Rectal smooth muscle tissue (tissue), 1 donor: ENCODE results near the gene SMC1B.

ENCODE experiments used
- H3K27ac ChIP-seq: one replicate; pipeline ENCODE4 v1.7.0; 2013; ENCODE audit warnings: low read depth, low read length, inconsistent platforms
- H3K27me3 ChIP-seq: one replicate; pipeline ENCODE4 v1.7.0; 2013; ENCODE audit warnings: low read length; ENCODE audit not compliant: control insufficient read depth, insufficient read depth
- H3K36me3 ChIP-seq: one replicate; pipeline ENCODE4 v1.7.0; 2013; ENCODE audit warnings: low read length; ENCODE audit not compliant: control insufficient read depth, insufficient read depth
- H3K4me1 ChIP-seq: one replicate; pipeline ENCODE4 v1.7.0; 2013; ENCODE audit warnings: low read length; ENCODE audit not compliant: control insufficient read depth, insufficient read depth
- H3K4me3 ChIP-seq: one replicate; pipeline ENCODE4 v1.7.0; 2013; ENCODE audit warnings: low read length
- H3K9ac ChIP-seq: one replicate; pipeline ENCODE4 v1.7.0; 2013; ENCODE audit warnings: low read length

The SMC1B gene

DNA sequence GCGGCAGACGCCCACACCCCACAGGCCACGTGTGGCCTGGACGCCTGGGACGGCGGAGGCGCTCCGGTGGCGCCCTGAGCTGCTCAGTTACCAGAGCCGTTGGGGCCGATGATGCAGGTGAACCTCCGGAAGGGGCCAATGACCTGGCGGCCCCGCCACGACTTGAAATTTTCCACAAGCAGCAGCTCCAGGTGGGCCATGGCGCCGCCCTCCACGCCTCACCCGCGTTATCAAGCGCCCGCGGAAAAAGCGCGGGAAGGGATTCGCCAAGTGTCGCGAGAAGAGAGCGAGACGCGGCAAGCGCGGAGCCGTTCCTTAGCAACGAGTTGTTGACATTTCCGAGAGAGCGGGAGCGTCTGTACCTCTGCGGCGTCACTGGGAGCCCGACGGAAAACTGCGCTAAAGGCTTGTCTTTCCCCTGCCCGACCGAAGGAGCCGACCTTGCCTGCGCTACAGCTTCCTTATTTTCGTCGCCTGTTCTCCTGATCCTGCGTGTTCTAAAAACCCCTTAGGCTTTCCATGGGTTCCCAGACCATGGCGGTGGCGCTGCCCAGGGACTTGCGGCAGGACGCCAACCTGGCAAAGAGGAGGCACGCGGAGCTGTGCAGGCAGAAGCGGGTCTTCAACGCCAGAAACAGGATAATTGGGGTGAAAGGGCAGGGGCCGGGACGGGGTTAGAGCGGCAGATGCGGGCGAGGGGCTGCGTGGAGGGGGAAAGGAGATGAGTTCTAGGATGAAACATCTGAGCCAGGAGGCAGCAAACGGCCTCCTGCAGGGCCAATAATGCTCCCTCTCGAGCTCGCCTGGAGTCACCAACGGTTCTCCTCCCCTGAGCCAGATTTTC lies at the start of gene SMC1B, which contains the start of gene RIBC2:
Gene SMC1B, minus strand, starts transcription at position 232 of the 844 bp plus-strand sequence. Its CDS starts 32 bp downstream, at position 200.
Gene RIBC2, plus strand, starts transcription at position 326 of the 844 bp plus-strand sequence. Its CDS starts 194 bp downstream, at position 520.
- Histone ChIP-seq H3K4me1 (no peaks in the 10 kb centered on the region), H3K36me3 (no peaks in the 10 kb centered on the region), H3K27me3 (no peaks in the 10 kb centered on the region), H3K4me3 (peak within 1 kb of the TSS; percentile 59), H3K9ac (no peak within 1 kb of the TSS), H3K27ac (no peak within 1 kb of the TSS)

DNA sequence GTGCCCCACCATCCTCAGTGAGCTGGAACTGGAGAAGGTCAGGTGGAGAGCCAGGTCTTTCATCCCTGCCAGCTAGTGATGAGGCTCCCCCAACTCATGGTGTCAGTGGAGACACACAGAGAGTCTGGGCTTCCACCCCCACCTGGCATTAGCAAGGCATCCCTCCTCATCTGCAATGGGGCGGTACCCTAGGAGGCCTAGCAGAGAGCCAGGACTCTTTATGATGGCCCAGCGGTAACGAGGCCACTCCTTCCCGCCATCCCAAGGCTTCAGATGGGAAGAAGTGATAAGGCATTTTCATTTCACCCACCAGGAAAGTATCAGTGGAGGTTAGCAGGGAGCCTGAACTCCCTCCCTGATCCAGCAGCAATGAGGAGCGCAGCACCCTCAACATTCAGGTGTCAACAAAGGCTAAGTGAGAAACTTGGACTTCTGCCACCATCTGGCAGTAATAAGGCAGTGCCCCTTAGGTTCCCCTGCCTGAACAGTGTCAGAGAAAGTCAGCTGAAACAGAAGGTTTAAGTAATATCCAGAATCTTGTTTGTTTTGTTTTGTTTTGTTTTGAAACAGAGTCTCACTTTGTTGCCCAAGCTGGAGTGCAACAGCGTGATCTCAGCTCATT lies 48.7 kb upstream of the SMC1B start:
- Histone ChIP-seq H3K4me3 (no peak overlapping the region), H3K27ac (no peak overlapping the region), H3K36me3 (no peaks in the 10 kb centered on the region), H3K4me1 (no peaks in the 10 kb centered on the region), H3K9ac (no peak overlapping the region), H3K27me3 (no peaks in the 10 kb centered on the region)

DNA sequence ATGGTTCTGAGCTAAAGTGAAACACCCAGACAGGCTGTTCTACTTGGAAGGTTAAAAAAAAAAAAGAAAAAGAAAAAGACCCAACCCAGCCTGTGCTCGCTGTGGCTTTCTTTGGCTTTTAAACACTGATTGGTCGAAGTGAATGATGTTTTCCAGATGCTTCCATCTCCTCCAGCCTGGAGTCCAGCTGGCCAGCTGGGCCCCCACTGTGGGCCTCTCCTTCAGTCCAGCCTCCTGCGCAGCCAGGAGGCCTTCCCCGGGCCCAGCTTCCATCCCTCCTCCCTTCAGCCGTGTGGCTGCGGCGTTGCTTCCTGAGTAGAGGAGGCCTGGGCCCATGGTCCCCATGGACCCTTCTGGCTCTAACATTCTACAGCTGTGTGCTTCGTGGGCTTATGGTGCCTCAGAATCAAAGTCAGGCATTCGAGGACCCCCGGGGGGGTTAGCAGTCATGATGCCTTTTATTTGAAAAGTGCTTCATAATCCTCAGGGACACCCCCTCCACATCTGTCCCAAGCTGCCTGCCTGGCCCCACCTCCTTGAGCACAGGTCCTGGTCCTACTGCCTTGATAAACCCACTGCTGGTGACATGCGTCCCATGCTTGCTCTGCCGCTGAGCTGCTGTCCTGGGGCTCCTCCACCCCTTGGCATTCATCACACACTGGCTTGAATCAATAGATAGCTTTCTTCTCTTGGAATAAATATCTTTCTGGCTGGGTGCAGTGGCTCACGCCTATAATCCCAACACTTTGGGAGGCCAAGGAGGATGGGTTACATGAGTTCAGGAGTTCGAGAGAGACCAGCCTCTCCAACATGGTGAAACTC lies 47.1 kb upstream of the SMC1B start:
- Histone ChIP-seq H3K36me3 (no peaks in the 10 kb centered on the region), H3K27me3 (no peaks in the 10 kb centered on the region), H3K4me1 (no peaks in the 10 kb centered on the region), H3K4me3 (no peak overlapping the region), H3K9ac (no peak overlapping the region), H3K27ac (no peak overlapping the region)

GRCh38 chr22:45459235-45459634 lies 45.8 kb upstream of the SMC1B start:
- no peak overlapping the region for H3K4me3 ChIP-seq
- no peaks in the 10 kb centered on the region for H3K27me3 ChIP-seq
- no peak overlapping the region for H3K27ac ChIP-seq
- no peaks in the 10 kb centered on the region for H3K4me1 ChIP-seq
- H3K36me3 ChIP-seq, result no peaks in the 10 kb centered on the region
- no peak overlapping the region for H3K9ac ChIP-seq

DNA sequence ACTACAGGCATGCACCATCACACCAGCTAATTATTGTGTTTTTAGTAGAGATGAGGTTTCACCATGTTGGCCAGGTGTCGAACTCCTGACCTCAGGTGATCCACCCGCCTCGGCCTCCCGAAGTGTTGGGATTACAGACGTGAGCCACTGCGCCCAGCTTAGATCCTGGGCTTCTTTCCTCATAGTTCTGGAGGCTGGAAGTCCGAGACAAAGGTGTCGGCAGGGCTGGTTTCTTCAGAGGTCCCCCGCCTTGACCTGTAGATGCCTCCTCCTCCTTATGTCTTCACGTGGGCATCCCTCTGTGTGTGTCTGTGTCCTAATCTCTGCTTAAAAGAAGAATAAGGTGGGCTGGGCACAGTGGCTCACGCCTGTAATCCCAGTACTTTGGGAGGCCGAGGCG lies 45.1 kb upstream of the SMC1B start:
- Histone ChIP-seq H3K27me3 (no peaks in the 10 kb centered on the region), H3K4me3 (no peak overlapping the region), H3K4me1 (no peaks in the 10 kb centered on the region), H3K9ac (no peak overlapping the region), H3K27ac (no peak overlapping the region), H3K36me3 (no peaks in the 10 kb centered on the region)

DNA sequence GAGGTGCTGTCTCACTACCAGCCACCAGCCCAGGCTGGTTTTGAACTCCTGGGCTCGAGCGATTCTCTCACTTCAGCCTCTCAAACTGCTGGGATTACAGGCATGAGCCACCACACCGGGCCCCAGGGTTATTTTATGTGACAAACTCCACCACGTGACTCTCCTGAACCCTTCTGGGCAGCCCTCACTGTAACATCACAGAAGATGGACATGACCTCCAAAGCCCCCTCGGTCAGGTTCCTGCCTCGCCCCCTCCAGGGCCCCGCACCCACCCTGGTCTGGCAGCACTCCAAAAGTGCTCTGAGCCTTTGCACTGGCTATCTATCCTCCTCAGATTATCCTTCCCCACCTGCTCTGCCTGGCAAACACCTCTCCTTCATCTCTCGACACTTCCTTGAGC lies 43.4 kb upstream of the SMC1B start:
- no peaks in the 10 kb centered on the region for H3K4me1 ChIP-seq

GRCh38 chr22:45455621-45456020 lies 42.2 kb upstream of the SMC1B start:
- no peak overlapping the region for H3K9ac ChIP-seq
- H3K4me3 ChIP-seq, result no peak overlapping the region
- no peaks in the 10 kb centered on the region for H3K4me1 ChIP-seq
- no peak overlapping the region for H3K27ac ChIP-seq
- no peaks in the 10 kb centered on the region for H3K36me3 ChIP-seq
- H3K27me3 ChIP-seq, result no peaks in the 10 kb centered on the region

More for the DNA sequence above, 43.4 kb upstream of the SMC1B start:
- Histone ChIP-seq H3K36me3 (no peaks in the 10 kb centered on the region), H3K9ac (no peak overlapping the region), H3K27me3 (no peaks in the 10 kb centered on the region), H3K4me3 (no peak overlapping the region), H3K27ac (no peak overlapping the region)

- Histone ChIP-seq H3K27me3 (no peaks in the 10 kb centered on the region), H3K4me1 (no peaks in the 10 kb centered on the region), H3K36me3 (no peaks in the 10 kb centered on the region), H3K9ac (no peak overlapping the region), H3K27ac (no peak overlapping the region), H3K4me3 (no peak overlapping the region)
Observed at GRCh38 chr22:45455212-45455611, 41.8 kb upstream of the SMC1B start.

DNA sequence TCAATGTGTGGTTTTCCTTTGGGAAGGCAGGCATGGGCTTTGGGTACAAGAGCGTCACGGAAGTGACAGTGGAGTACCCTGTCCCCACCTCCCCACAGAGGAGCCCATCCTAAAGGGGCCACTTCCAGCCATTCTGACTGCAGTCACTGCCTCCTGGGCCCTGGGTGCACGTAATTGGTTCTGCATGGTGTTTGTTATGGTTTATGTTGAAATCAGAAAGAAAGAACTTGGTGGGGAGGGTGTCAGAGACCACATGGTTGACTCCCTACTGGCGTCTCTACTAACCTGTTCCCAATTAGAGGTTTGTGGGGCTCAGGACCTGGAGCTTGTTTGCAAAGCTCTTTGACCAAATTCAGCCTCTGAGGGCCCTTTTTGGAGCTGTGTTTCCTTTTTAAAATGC lies 40.9 kb upstream of the SMC1B start:
- no peak overlapping the region for H3K4me3 ChIP-seq
- H3K27me3 ChIP-seq, result no peaks in the 10 kb centered on the region
- H3K36me3 ChIP-seq, result no peaks in the 10 kb centered on the region
- no peak overlapping the region for H3K27ac ChIP-seq
- H3K9ac ChIP-seq, result no peak overlapping the region
- H3K4me1 ChIP-seq, result no peaks in the 10 kb centered on the region

DNA sequence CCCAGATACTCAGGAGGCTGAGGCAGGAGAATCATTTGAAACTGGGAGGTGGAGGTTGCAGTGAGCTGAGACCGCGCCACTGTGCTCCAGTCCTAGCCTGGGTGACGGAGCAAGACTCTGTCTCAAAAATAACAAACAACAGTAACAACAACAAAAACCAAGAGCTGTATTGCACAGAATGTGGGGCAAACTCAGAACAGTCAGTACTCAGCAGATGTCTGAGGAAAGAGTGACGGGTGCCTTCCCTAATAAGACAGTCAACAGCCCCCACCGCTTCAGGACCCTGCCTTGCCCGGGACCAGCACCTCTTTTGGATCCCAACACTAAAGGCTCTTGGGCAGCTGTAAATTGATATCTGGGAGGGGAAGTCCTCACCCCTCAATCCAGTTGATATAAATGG lies 40.4 kb upstream of the SMC1B start:
- no peak overlapping the region for H3K4me3 ChIP-seq
- no peaks in the 10 kb centered on the region for H3K36me3 ChIP-seq
- no peaks in the 10 kb centered on the region for H3K4me1 ChIP-seq
- no peaks in the 10 kb centered on the region for H3K27me3 ChIP-seq
- H3K9ac ChIP-seq, result no peak overlapping the region
- H3K27ac ChIP-seq, result no peak overlapping the region

DNA sequence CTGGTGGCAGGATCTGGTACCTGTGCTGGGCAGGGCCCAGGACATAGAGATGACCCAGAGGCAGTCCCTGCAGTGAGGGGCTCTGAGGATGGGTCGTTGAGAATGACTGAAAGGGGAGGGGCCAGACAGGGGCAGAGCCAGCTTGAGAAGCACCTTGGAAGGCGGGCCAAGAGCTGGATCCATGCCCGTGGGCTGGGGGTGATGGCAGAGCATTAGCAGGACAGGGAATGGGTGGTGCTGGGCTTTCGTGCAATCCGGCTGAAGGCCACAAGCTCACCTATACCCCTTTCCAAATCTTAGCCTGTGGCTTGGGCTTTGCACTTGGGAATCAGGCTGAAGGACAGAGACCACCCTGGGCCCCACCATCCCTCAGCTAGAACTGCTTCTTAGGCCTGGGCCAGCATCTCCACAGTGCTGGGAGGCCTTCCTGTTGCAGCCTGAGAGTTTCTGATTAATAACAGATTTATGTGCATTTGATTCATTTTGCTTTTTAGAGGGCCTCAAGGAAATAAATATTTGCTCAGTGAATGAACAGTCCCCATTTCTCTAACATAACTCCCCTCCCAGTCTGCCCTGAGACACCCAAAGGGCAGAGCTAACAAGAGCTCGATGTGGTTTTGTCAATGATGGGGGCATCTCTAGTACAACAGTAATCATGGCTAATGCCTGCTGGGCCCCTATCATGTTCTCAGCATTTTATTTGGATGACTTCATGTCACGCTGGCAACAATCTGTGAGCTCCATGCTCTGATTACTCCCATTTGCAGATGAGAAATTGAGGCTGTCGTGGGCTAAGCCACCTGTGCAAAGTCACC lies 39.4 kb upstream of the SMC1B start:
- no peak overlapping the region for H3K27ac ChIP-seq
- H3K27me3 ChIP-seq, result no peaks in the 10 kb centered on the region
- H3K36me3 ChIP-seq, result no peaks in the 10 kb centered on the region
- no peak overlapping the region for H3K4me3 ChIP-seq
- H3K4me1 ChIP-seq, result no peaks in the 10 kb centered on the region
- H3K9ac ChIP-seq, result no peak overlapping the region

DNA sequence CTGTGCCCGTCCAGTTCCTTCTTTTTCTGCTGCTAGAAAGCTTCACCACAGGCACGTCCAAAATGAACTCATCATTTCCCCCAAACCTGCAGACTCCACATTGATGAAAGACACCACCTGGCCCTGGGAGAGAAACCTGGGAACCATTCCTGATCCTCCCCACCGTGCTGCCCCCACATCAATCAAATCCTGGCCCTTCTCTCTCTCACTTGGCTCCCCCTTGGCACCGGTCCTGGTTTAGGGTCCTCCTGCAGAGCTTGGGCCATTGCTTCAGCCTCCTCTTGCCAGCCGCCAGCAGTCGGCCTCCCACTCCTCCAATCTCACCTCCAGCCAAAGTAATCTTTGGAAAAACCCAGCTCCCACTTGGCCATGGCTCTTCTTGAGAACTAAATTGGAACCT lies 38.6 kb upstream of the SMC1B start:
- Histone ChIP-seq H3K4me1 (no peaks in the 10 kb centered on the region), H3K27me3 (no peaks in the 10 kb centered on the region), H3K36me3 (no peaks in the 10 kb centered on the region), H3K27ac (no peak overlapping the region), H3K9ac (no peak overlapping the region), H3K4me3 (no peak overlapping the region)
